Muscle layer of colon (tissue), 2 donors: ENCODE measurements around the gene TOP3B.

ENCODE experiments used
- H3K27ac ChIP-seq: one replicate; pipeline ENCODE4 v1.7.0; 2013; ENCODE audit warnings: low read depth, mild to moderate bottlenecking, low read length, moderate library complexity
- H3K27me3 ChIP-seq, 2 donors: one replicate each; pipeline ENCODE4 v1.7.0; 2013; ENCODE audit warnings: low read length in 2 of 2, mild to moderate bottlenecking in 2 of 2; ENCODE audit not compliant: insufficient read depth in 2 of 2, control insufficient read depth in 1 of 2
- H3K36me3 ChIP-seq: one replicate; pipeline ENCODE4 v1.7.0; 2013; ENCODE audit warnings: mild to moderate bottlenecking, low read length; ENCODE audit not compliant: insufficient read depth
- H3K4me1 ChIP-seq: one replicate; pipeline ENCODE4 v1.7.0; 2013; ENCODE audit warnings: mild to moderate bottlenecking, low read length; ENCODE audit not compliant: insufficient read depth
- H3K4me3 ChIP-seq, 2 donors: one replicate each; pipeline ENCODE4 v1.7.0; 2013; ENCODE audit warnings: low read length in 2 of 2, low read depth in 1 of 2, mild to moderate bottlenecking in 1 of 2, moderate library complexity in 1 of 2
- H3K9ac ChIP-seq: one replicate; pipeline ENCODE4 v1.7.0; 2013; ENCODE audit warnings: low read length
- H3K9me3 ChIP-seq: one replicate; pipeline ENCODE4 v1.7.0; 2013; ENCODE audit warnings: mild to moderate bottlenecking, low read length
- donor health status: abdominal sarcoma.
- donor health status: Adenocarcinoma of cecum.

Gene TOP3B

DNA sequence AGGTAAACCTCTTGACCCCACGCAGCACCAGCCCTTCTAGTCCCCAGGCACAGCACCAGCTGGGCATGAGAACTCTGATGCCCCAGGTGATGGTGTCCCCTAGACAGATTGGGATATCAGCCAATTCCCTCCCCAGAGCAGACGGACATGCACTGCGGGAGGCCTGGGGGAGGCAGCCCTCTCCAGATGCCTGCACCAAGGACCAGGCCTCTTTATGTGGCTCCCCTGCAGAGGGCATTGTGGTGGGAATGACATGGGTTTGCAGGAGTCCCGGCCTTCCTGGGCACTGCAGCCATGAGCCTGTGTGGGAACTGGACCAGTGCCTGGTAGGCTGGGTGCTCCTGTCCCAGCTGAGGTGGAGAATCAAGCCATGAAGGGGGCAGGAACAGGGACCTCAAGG is 55.9 kb downstream of the TOP3B start:
- Histone ChIP-seq H3K27ac (no peak overlapping the region), H3K27me3 (no peaks in the 10 kb centered on the region), H3K9me3 (no peaks in the 10 kb centered on the region), H3K4me1 (no peaks in the 10 kb centered on the region), H3K9ac (no peak overlapping the region), H3K36me3 (peaks cover 28% of the 10 kb centered on the region), H3K4me3 (no peak overlapping the region)

GRCh38 chr22:21923163-21923561 is 59.4 kb downstream of the TOP3B start:
- Histone ChIP-seq H3K9me3 (no peaks in the 10 kb centered on the region), H3K4me3 (no peak overlapping the region), H3K9ac (no peak overlapping the region), H3K4me1 (no peaks in the 10 kb centered on the region), H3K27ac (no peak overlapping the region), H3K27me3 (no peaks in the 10 kb centered on the region), H3K36me3 (no peaks in the 10 kb centered on the region)

GRCh38 chr22:21922370-21923162 is 60.0 kb downstream of the TOP3B start:
- Histone ChIP-seq H3K9me3 (no peaks in the 10 kb centered on the region), H3K27ac (no peak overlapping the region), H3K27me3 (no peaks in the 10 kb centered on the region), H3K4me1 (peaks cover 1% of the 10 kb centered on the region), H3K36me3 (no peaks in the 10 kb centered on the region), H3K4me3 (no peak overlapping the region), H3K9ac (no peak overlapping the region)

DNA sequence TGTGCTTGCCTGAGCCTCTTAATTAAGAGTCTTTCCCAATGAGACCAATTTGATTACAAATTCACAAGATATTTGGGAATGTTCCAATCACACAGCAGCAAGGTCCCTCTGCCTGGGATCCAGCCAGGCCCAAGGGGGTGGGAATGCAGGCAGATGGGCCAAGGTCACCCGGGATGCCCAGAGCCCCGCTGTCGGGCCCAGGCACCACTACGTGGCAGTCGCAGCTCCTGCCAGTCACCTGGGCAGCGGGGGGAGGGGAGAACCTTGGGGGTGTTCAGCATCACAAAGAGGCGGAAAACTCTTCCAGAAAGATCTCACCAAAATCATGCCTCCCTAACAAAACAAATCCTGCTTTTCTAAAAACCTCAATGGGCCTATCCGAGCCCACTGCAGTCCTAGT is 60.9 kb downstream of the TOP3B start:
- no peaks in the 10 kb centered on the region for H3K9me3 ChIP-seq
- no peak overlapping the region for H3K4me3 ChIP-seq
- H3K27me3 ChIP-seq: no peaks in the 10 kb centered on the region
- H3K36me3 ChIP-seq: no peaks in the 10 kb centered on the region
- no peak overlapping the region for H3K27ac ChIP-seq
- H3K9ac ChIP-seq: no peak overlapping the region
- peaks cover 10% of the 10 kb centered on the region for H3K4me1 ChIP-seq

GRCh38 chr22:21921184-21921721 is 61.3 kb downstream of the TOP3B start:
- H3K9me3 ChIP-seq: no peaks in the 10 kb centered on the region
- H3K27ac ChIP-seq: no peak overlapping the region
- no peaks in the 10 kb centered on the region for H3K27me3 ChIP-seq
- H3K9ac ChIP-seq: no peak overlapping the region
- no peaks in the 10 kb centered on the region for H3K36me3 ChIP-seq
- no peak overlapping the region for H3K4me3 ChIP-seq
- peaks cover 10% of the 10 kb centered on the region for H3K4me1 ChIP-seq

- no peaks in the 10 kb centered on the region for H3K9me3 ChIP-seq
- H3K27ac ChIP-seq: no peak overlapping the region
- no peak overlapping the region for H3K9ac ChIP-seq
- H3K4me3 ChIP-seq: no peak overlapping the region
- no peaks in the 10 kb centered on the region for H3K27me3 ChIP-seq
- no peaks in the 10 kb centered on the region for H3K36me3 ChIP-seq
- peaks cover 10% of the 10 kb centered on the region for H3K4me1 ChIP-seq
These were observed 62.0 kb downstream of the TOP3B start for GRCh38 chr22:21920341-21921183.

DNA sequence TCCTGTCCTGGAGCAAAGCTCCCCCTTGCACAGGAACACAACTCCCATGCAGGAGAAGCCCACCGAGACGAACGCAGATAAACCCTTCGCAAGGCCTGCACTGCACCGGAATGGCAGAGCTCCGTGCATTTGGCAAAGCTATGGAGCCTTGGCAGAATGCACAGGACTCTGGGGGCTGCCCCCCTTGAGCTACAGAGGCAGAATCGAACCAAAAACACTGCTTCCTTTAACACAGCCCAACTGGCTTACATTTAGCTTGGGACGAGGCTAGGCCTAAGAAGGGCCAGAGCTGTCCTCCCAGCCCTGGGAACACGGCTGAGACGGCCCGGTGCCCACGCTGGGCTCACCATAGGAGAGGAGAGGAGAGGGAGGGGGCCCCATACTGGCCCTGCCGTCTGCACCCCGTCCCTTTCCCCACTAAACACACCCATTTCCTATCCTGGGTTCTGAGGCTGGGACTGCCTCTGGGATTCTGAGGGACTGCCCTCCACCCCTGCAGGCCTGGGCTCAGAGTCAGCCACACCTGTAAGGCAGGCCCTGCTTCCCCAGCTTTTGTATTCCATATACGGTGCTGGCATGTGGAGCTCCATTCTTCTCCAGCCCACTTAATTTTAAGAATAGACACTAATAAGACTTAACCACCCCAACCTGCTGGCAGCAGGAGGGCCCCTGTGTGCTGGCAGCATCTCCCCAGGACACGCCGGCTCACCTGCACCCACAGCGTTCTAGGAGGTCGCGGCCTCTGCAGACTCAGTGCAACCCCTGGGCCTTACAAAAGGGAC is 62.9 kb downstream of the TOP3B start:
- Histone ChIP-seq H3K9me3 (no peaks in the 10 kb centered on the region), H3K4me3 (no peak overlapping the region), H3K27ac (no peak overlapping the region), H3K27me3 (no peaks in the 10 kb centered on the region), H3K4me1 (peaks cover 10% of the 10 kb centered on the region), H3K9ac (no peak overlapping the region), H3K36me3 (no peaks in the 10 kb centered on the region)

GRCh38 chr22:21918466-21919185 is 64.0 kb downstream of the TOP3B start:
- Histone ChIP-seq H3K4me3 (no peak overlapping the region), H3K36me3 (no peaks in the 10 kb centered on the region), H3K4me1 (peaks cover 10% of the 10 kb centered on the region), H3K9ac (no peak overlapping the region), H3K27ac (no peak overlapping the region), H3K27me3 (no peaks in the 10 kb centered on the region), H3K9me3 (no peaks in the 10 kb centered on the region)

DNA sequence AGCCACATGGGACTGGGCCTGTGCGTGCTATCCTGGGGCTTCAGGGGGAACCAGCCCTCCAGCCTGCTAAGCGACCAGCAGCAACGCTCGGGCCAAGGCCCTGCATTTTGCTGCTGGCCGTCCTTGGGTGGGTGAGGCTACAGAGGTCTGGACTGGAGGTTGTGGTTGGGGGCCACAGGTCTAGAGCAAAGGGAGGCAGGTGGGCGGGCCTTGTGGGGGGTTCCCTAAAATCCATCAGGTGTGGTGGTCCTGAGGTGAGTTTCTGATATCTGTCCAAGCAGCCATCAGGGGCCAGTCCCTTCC is 64.7 kb downstream of the TOP3B start:
- H3K27me3 ChIP-seq: no peaks in the 10 kb centered on the region
- H3K36me3 ChIP-seq: no peaks in the 10 kb centered on the region
- peaks cover 10% of the 10 kb centered on the region for H3K4me1 ChIP-seq
- H3K27ac ChIP-seq: no peak overlapping the region
- H3K4me3 ChIP-seq: no peak overlapping the region
- no peak overlapping the region for H3K9ac ChIP-seq
- H3K9me3 ChIP-seq: no peaks in the 10 kb centered on the region

GRCh38 chr22:21917181-21917958 is 65.2 kb downstream of the TOP3B start:
- Histone ChIP-seq H3K4me1 (peaks cover 10% of the 10 kb centered on the region), H3K9me3 (no peaks in the 10 kb centered on the region), H3K27ac (no peak overlapping the region), H3K4me3 (no peak overlapping the region), H3K9ac (no peak overlapping the region), H3K27me3 (no peaks in the 10 kb centered on the region), H3K36me3 (no peaks in the 10 kb centered on the region)
